ENCODE data around the gene MIR17HG.
A peak's percentile ranks its signal among the peaks of the same experiment; 100 is the strongest.

MIR17HG gene

GRCh38 chr13:91369441-91369831, 21.9 kb downstream of the MIR17HG start:
- no peak for DNase-seq

GRCh38 chr13:91370501-91370900, 23.0 kb downstream of the MIR17HG start:
- DNase-seq, result no peak

- DNase-seq, result no peak
Measured at GRCh38 chr13:91372911-91373310, 25.4 kb downstream of the MIR17HG start.

DNA sequence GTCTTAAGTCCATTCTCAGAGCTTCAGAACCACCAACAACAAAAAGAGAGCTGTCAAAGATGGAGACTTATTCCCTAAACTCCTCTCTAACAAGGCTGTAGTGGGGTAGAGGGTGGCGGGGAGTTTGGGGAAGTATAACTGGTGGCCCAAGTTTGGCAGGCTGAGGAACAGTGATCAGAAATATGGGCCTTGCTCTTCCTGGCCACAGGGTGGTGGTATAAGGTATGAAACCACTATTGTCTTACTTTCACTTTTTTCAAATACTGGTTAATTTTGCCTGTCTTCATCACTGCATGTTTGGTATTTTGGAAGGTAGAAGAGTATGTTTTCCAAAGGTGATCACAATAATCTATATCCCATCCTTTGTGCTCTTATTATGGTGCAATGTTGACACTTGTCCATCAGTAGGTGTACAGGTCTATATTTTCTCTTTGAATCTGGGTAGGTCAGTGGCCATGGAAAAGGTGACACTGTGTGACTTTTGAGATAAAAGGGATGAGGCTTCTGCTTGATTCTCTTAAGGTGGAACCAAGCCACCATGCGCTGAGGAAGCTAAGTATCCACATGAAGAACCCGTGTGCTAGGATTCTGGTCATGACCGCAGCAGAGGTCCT, 27.7 kb downstream of the MIR17HG start:
- no peak for DNase-seq

DNA sequence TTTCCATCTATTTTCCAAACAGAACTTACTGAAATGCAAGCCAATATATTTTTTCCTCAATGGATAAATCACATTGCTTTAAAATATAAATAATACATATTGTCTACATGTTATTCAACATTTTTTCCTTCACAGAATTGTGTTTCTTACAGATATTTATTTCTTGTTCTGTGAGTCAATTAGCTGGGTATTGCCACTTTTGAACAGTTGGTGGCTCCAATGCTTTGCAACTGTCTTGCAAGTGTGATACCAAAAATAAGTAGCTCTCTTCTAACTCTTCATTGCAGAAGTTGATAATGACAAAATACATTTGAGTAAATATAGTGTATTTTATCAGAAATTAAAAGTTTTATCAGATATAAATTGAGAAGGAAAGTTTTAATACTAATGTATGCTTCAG, 33.9 kb downstream of the MIR17HG start:
- no peak for DNase-seq

DNA sequence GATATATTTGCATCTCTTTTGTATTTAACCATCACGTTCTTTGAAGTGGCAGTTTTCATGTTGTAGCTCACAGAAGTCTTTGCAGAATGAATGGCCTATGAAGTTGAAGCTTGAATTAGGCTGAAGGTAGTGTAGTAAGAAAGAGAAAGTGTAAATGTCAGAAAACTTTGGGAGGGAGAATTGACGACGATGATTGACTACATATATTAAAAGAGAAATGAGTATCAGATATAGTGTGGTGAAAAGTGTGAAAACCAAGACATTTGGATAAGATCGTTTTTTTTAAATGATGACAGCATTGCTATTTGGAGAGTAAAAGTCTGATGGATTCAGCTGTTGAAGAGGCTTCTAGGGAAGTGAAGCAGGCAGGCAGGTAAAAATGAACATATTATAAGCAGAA, 36.3 kb downstream of the MIR17HG start:
- no peak for DNase-seq

- DNase-seq, result no peak
Measured at GRCh38 chr13:91384896-91385295, 37.4 kb downstream of the MIR17HG start.

- no peak for DNase-seq
Measured at GRCh38 chr13:91389186-91389585, 41.7 kb downstream of the MIR17HG start.

- no peak for DNase-seq
Measured at GRCh38 chr13:91397595-91397994, 50.1 kb downstream of the MIR17HG start.

GRCh38 chr13:91398413-91399188, 51.1 kb downstream of the MIR17HG start, which contains the start of gene GPC5:
Gene GPC5 (plus strand): TSS chr13:91398621.
- peak; percentile 76 for DNase-seq

DNA sequence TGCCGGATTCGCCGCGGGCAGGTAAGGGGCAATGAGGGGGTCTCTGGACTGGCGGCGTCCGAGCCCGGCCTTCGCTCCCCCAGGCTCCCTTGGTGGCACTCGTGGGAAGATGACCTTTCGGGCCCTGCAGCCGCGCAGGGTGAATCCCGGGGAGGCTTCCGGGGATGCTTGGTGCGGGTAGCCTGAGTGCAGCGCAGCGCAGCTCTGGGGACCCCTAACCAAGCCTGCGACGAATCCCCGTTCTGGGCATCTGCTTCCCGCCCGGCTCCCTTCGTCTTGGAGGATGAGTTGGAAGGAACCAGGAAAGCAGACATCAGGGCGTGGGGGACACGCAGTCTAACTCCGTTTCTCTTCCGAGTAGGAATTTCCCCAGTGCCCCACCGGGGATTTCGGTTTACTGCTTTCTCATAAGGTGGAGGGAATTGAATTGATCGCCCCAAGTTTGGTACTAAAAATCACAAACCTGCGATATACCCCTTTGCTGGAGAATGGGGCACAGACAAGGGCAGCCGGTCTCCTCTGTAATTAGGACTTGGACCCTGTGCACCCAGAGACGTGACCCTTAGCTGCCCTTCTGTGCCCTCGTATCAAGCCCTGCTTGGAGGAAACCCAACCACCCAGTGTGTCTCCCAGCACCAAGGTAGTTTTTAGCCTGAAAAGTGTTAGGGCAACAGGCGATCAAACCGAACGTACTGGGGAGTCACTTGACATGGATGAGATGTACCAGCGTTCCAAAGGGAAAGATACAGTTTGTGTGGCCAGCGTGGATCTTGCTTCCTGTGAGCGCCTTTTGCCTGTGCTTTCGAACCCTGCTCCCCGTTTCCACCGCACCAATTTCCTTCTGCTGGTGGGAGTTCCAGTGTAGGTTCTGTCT, 51.9 kb downstream of the MIR17HG start:
- DNase-seq, result no peak

GRCh38 chr13:91400063-91400399, 52.5 kb downstream of the MIR17HG start:
- no peak for DNase-seq

GRCh38 chr13:91400671-91401070, 53.2 kb downstream of the MIR17HG start:
- no peak for DNase-seq

GRCh38 chr13:91401920-91402319, 54.4 kb downstream of the MIR17HG start:
- DNase-seq, result no peak

Measured in activated CD4-positive, alpha-beta T cell treated with anti-CD3 and anti-CD28 coated beads for 1 hour (primary cell).